Activated T-helper 1 cell treated with anti-CD3 and anti-CD28 coated beads, Interleukin-2, amount 50 U/mL, for 16 hours (primary cell): Measurements from ENCODE around the gene DISP2.

ENCODE experiments used
- DNase-seq, 2 donors: peaks; one replicate each; pipeline ENCODE4 v3.0.0-alpha.2; 2020; ENCODE audit warnings: low read depth in 1 of 2, low spot score in 1 of 2

DISP2 gene

DNA sequence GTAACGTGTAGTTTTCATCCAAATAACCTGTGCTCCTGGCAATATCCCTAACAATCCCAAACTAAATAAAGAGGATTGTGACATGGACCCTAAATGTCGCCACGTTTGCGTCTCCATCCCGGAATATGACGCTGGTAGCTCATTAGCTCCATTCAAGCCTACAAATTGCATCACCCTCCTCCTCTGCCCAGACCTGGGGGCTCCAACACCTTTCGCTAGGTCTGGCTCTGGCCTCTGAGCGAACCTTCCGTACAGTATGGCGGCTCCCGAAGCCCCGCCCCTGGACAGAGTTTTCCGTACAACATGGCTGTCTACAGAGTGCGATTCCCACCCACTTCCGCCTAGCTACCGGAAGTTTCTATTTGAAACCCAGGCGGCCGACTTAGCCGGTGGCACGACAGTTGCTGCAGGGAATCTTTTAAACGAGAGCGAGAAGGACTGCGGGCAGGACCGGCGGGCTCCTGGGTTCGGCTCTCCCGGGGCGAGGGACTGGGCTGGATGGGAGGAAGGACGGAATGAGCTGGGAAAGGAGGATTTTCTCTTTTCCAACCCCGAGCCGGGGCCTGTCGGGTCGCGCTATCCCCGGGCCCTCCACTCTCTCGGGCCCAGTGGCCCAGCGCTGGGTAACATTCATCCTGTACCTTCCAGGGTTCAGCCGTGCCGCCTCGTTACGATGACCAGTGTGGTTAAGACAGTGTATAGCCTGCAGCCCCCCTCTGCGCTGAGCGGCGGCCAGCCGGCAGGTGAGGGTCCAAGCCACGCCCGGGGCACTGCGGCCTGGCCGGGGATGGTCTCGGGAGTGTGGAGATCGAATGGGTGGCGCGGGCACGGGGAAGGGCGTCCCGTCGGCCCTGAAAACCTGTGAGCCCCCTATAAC, 24.8 kb downstream of the DISP2 start, which contains the start of gene KNSTRN:
TSS of gene KNSTRN (plus strand) at position 142 of the 877 bp plus-strand sequence. CDS start at position 257, 115 bp downstream.
- peak; percentile 85 for DNase-seq

DNA sequence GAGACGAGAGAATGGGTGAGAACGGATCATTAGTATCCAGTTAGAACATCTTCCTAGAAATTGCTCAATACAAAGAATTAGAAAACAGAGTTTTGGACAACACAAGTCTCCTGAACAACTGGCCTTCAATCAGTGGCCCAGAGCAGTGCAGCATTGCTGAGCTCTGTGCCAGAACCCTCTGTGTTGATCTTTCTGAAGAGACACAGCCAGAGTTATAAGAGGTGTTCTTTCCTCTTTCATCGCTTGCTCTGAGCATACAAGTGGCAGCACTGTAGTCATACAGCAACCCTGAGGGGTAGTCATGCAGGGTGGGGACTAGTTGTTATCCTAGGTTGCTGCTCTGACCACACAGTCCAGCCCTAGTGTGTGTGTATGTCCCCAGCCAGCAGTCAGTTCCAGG, 28.5 kb downstream of the DISP2 start:
- DNase-seq = no peak

DNA sequence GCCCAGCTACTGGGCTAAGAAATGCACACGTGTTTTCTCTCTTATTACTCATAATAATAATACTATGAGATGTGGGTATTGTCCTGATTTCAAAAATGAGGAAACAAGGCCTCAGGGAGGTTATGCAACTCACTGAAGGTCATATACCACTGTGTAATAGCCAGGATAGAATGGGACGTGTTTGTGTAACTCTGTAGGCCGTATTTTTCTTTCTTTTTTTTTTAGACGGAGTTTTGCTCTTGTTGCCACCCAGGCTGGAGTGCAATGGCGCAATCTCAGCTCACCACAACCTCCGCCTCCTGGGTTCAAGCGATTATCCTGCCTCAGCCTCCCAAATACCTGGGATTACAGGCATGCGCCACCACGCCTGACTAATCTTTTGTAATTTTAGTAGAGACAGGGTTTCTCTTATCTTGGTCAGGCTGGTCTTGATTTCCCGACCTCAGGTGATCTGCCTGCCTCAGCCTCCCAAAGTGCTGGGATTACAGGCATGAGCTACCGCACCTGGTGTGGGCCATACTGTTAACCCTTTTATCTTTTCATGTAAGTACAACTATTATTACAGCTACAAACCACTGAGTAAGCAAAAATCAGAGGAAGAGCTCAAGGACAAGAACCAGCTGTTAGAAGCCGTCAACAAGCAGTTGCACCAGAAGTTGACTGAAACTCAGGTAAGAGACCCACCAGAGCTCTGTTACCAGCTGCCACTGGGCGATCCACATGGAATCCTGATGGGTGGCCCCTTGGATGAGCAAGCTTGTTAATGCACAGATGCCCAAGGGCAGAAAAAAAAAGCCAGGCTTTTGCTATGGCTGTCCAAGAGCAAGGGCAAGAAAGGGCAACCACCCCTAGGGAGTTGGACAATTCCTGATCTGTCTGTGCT, 31.2 kb downstream of the DISP2 start:
- DNase-seq = no peak

DNA sequence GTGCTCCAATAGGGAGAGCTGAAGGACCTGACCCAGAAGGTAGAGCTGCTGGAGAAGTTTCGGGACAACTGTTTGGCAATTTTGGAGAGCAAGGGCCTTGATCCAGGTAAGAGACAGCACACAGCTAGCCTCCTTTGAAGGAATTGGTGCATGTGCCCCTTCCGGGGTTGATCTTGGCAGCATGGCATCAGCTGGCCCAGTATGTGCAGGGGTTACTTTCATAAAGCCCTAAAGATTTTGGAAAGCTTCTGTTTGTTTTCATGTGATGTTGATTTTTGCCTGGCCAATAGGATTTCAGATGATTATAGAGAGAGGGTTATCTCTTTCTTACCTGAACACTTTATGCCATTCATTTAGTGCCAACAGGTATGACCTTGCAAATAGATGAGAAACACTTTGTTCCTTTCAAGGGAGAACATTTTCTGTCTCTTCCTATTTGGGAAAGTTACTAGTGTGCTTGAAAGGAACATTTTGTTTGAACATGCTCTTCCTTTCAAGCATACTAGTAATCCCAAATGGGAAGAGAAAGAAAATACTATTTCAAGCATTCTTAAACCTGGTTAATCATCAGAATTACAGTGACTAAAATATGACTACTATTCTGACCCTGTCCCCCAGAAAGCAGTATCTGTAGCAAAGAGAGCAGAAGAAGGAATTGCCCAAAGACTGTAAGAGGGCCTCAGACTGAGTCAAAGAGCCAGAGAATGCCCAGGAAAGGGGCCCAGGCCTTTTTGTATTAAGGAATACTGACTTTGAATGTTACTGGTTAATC, 32.0 kb downstream of the DISP2 start:
- no peak for DNase-seq

DNA sequence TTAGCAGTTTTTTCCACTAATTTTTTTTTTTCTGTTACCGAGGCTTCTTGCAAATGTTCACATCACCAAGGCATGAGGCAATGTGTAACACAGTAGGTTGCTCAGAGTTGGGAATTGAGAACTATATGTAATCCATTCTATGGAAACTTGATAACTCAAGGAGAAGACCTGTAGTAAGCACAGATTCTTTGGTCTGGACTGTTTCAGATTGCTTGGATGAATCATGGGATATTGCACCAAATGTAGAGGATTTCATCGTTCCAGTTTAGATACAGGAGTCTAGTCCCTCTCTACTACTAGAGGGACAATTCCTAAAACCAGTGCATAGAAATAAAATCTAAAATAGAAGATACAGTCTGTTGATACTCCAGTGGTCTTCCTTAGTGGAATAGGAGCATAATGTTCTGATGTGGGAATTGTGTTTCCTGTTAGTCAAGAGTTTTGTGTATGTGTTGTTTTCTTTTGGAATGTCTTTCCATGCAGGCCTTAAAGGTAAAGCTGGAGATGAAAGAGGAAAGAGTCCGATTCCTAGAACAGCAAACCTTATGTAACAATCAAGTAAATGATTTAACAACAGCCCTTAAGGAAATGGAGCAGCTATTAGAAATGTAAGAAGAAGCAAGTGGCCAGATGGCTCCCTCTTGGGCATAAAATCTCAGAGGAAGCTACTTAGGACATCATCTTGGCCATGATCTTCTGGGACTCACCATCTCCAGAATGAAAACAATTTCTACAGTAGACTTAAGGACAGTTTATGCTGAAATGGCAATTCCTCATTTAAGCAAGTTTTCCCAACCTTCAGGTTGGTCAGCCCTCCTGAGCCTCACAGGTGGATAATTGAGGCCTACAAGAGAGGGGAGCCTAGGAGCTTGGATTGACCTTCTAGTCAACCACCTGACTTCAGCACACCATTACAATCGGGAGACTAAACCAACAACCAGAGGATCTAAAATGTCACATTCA, 35.2 kb downstream of the DISP2 start:
- no peak for DNase-seq

DNA sequence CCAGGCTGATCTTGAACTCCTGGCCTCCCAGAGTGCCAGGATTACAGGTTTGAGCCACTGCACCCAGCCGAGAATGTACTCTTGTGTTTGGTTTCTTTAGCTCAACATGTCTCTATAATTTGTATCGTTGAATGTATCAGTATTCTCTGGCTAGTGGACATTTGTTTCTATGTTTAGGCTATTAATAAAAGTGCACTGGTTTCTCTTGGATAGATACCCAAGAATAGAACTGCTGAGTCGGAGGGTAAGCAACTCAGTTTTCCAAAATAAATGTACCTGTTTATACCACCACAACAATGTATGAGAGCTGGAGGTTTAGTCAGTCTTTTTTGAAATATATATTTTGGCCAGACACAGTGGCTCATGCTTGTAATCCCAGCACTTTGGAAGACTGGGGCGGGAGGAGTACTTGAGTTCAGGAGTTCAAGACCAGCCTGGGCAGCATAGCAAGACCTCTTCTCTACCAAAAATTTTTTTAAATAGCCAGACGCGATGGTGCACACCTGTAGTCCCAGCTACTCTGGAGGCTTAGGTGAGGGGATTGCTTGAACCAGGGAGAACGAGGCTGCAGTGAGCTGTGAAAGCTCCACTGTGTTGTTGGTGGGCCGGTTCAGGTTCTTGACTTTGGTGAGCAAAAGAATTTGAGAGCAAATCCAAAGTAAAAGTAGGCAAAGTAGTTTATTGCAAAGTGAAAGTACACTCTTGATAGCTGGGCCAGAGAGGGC, 39.8 kb downstream of the DISP2 start:
- no peak for DNase-seq

DNA sequence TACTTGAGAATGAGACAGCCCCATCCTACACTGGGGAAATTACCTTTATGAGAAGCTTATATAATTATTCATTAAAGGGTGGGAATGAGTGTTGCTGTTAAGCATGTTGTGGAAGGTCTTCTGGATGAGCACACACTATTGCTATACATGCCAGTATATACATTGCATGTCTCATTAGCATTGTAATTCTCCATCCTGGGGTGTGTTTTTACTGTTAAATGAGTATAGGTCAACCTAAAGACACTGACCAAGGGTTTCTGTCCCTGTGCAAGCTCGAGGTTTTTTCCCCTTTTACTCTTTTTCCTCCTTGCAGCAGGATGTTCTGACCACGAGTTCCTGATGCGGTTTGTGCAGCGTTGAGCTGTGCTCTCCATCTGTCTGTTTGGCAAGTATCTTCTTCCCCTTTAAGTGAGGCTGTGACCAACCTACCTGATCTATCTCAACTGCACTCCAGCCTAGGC, 40.4 kb downstream of the DISP2 start:
- no peak for DNase-seq

DNA sequence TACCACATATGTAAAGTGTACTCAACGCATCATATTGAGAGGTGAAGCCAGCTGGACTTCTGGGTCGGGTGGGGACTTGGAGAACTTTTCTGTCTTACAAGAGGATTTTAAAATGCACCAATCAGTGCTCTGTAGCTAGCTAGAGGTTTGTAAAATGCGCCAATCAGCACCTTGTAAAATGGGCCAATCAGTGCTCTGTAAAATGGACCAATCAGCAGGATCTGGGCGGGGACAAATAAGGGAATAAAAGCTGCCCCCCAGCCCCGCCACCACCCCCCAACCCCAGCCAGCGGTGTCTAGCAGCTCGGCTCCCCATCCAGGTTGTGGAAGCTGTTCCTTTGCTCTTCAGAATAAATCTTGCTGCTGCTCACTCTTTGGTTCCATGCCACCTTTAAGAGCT, 41.4 kb downstream of the DISP2 start:
- no peak for DNase-seq

DNA sequence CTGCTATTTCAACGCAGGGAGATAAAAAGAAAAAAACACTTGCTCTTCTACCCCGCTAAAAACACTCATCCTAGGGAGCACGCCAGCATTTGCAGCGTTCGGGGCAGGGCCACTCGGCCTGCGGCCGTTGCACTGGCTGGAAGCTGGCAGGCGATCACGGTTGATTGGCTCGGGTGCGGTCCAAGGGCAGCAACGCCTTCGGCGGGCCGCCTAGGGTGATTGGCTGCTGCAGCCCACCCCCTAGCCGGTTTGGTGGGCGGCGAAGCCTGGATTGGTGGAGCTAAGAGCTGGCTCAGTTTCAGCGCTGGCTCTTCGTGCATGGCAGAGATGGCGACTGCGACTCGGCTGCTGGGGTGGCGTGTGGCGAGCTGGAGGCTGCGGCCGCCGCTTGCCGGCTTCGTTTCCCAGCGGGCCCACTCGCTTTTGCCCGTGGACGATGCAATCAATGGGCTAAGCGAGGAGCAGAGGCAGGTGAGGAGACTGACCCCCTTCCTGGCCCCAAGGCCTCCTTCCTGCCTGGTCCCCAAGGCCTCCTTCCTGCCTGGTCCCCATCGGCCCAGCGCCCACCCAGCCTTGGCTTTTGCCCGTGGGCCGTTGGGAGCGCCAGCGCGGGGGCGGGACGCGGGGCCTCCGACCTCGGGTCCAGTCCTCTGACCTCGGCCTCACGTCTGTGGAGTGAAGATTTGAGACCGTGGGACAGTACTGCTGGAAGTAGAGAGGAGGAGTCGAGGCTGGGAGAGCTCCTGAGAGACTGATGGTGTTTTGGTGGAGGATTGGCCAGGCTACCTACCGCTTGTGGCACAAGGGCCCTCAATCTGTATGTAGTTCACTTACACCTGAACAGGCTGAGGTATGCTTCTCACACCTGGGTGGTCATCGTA, 47.7 kb downstream of the DISP2 start, which contains the start of gene IVD:
TSS of gene IVD (plus strand) at position 295 of the 881 bp plus-strand sequence. CDS start at position 328, 33 bp downstream.
- peak; percentile 68 to 84 for DNase-seq

DNA sequence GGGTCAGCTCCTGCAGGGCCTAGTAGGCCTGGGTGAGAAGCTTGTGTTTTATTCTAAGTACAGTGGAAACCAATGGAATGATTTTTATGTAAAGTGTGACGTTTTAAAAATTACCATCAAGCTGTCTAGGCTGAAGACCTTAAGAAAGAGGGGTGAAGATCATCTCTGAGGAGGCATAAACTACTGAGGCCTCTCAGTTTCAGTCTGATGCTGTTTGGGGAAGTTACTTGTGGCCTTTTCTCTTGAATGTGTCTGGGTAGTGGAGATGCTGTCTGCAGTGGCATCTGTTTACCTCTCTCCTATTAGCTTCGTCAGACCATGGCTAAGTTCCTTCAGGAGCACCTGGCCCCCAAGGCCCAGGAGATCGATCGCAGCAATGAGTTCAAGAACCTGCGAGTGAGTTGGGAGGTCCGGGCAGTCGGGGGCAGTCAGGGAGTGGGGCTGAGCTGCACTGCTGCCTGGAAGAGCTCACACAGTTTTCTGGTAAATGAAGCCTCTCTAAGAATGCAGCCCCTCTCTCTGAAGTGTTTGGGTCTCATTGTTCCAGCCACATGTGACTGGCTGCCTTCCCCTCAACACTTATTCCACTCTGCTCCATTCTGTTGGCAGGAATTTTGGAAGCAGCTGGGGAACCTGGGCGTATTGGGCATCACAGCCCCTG, 49.4 kb downstream of the DISP2 start:
- DNase-seq = no peak

DNA sequence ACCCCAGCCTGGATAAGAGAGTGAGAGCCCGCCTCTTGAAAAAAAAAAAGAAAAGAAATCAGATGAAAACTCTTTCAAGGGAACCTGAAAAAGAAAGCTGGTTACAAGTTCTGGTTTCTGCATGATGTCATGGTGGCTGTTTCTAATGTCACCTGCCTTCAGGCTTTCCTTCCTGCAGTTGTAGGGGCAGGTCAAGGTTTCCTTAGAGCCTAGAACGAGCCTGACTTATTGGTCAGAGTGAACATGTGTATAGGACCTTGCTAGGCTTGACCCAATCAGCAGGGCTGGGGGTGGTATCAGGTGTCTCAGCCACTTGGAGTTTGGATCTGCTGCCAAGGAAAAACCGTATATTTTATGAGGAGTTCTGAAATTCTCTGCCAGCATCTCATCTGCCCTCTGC, 51.3 kb downstream of the DISP2 start:
- no peak for DNase-seq

DNA sequence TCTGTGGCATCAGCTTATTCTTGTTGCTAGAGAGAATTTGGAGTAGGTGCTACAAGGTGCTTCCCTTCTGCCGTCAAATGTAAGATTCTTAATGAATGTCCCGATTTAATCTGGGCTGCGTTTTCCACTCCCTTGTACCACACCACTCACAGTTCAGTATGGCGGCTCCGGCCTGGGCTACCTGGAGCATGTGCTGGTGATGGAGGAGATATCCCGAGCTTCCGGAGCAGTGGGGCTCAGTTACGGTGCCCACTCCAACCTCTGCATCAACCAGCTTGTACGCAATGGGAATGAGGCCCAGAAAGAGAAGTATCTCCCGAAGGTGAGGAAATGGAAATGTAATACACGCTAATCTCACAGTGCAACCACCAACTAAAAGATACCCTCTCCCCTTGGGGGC, 52.5 kb downstream of the DISP2 start:
- no peak for DNase-seq

DNA sequence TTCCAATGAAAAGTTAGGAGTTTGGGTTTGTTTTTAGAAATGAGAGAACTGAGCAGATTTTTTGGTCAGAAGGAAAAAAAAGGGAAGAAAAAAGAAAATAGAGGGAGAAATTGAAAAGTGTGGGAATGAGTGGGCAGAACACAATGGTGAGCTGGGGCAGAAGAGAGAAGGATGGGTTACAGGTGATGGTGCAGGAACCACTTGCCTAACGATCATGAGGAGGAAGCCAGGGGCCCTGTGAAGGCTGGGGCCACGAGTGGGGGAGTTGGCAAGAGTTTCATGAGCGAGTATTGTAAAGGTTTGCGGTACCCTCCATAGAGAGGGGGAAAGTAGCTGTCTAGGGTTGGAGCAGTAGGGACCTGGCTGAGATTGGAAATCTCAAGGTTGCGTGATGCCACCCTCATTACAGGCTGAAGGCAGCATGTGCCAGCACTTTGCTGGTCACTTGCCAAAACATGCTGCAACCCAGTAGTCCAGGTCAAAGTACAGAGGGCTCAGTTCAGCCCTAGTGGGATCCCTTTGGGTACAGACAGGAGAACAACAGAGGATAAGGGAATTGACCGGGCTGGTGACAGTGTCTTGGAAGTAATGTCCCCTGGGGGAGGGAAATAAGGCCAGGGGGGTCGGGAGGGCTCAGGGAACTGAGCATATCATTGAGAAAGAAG, 54.2 kb downstream of the DISP2 start:
- DNase-seq = no peak

DNA sequence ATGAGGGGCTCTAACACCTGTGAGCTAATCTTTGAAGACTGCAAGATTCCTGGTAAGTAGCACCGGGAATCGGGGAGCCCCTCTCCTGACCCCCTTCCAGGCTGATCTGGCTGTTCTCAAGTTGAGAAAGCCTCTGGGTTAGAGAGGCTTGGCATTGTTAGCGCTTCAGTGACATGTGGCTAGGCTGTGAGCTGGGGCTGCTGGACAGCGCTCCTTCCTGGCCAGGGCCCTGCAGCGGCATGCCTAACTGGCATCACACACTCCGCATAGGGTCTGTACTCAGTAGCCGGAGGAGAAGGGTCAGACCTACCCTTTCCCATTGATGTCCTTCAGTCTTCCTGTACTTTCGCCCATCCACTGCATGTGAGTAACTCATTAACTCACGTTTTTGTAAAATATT, 55.0 kb downstream of the DISP2 start:
- no peak for DNase-seq

DNA sequence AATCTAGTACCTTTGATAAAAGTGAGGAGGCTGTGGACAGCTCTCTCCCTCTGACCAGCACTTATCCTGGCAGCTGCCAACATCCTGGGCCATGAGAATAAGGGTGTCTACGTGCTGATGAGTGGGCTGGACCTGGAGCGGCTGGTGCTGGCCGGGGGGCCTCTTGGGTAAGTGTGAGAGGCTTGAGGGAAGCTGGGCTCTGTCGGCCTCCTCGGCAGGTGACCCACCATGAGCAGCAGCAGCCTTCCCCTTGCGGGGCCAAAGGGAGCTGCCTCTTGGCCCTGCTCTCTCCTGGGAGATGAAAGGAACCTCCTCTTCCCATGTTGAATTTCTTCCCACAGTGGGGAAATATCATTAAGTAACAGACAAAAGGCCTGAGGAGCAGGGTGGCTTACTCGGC, 56.8 kb downstream of the DISP2 start:
- DNase-seq = no peak

DNA sequence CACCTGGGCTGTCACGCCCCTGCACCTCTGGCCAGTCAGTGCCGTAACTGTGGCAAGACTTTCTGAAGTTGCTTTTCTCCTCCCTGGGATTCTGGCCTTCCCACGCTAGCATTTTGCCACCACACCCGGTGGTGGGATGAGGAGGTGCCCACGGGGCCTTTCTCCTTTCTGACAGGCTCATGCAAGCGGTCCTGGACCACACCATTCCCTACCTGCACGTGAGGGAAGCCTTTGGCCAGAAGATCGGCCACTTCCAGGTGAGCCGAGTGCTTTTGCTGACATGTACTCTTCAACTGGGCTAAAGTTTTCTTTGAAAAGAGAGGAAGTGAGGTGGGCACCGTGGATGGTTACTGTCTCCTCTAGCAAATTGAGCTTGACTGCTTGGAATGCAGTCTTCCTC, 57.2 kb downstream of the DISP2 start:
- no peak for DNase-seq

DNA sequence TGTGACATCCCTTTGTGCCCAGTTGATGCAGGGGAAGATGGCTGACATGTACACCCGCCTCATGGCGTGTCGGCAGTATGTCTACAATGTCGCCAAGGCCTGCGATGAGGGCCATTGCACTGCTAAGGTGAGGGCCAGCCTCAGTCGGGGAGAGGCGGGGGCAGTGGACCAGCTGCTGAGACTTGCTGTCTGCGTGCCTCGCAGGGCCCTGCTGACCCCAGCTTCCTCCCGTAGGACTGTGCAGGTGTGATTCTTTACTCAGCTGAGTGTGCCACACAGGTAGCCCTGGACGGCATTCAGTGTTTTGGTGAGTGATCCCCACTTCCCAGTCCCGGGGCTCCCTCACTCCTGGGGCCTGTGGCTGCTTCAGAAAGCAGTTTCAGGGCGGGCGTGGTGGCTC, 58.0 kb downstream of the DISP2 start:
- no peak for DNase-seq
